ENCODE data around the gene TDRD7.

DNA sequence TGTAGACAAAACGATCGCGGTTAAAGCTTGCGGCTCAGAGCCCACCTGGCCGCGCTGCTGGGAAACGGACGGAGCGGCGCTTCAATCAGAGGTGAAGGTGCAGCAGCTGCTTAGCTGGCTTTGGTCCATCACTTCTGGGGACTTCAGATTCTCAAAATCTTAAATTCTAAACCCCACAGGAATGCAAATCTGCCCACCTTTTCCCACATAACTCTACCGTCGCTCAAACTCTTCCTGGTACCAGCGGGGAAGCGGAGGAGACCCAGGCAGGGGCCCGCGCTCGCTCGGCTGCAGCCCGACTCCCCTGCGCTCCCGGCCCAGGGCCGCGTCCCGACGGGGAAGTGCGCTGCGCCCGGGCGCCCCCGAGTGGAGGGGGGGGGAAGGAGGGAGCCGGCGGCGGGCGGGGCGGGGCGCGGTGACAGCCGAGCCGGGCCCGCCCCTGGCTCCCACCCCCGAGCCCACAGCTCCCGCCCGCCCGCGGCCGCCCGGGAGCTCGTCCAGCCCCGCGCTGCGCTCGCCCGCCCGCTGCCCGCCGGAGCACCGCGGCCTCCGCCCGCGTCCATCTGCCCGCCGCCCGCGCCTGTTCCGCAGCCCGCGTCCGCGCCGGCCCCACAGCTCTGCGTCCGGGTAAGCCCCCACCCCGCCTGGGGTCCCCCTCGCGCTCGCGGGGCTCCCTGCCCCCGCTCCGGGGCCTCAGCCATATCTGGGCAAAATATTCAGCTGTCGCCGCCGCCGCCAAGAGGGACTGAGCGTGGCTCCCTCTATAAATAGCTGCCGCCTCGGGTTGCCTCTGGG, 89.5 kb downstream of the TDRD7 start, which contains the start of gene TMOD1:
- no peak for TF ChIP-seq EZH2 (IDR thresholded peaks at IDR 0.05; ENCODE audit: borderline replicate concordance, insufficient read depth, low read length, poor library complexity, severe bottlenecking)
- TF ChIP-seq, protein P1, sequence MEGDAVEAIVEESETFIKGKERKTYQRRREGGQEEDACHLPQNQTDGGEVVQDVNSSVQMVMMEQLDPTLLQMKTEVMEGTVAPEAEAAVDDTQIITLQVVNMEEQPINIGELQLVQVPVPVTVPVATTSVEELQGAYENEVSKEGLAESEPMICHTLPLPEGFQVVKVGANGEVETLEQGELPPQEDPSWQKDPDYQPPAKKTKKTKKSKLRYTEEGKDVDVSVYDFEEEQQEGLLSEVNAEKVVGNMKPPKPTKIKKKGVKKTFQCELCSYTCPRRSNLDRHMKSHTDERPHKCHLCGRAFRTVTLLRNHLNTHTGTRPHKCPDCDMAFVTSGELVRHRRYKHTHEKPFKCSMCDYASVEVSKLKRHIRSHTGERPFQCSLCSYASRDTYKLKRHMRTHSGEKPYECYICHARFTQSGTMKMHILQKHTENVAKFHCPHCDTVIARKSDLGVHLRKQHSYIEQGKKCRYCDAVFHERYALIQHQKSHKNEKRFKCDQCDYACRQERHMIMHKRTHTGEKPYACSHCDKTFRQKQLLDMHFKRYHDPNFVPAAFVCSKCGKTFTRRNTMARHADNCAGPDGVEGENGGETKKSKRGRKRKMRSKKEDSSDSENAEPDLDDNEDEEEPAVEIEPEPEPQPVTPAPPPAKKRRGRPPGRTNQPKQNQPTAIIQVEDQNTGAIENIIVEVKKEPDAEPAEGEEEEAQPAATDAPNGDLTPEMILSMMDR (IDR thresholded peaks at IDR 0.05; ENCODE audit: poor library complexity, severe bottlenecking): no peak
- no peak for TF ChIP-seq RAD21 (conservative IDR thresholded peaks at IDR 0.05)
- TF ChIP-seq SMC3 (conservative IDR thresholded peaks at IDR 0.05; ENCODE audit: poor library complexity): no peak
